SK-N-SH treated with all-trans-retinoic acid at 6 μM for 48 hours (cell line): ENCODE measurements around the gene RBMS3.

ENCODE experiments used
- ATAC-seq: fragments of 200-7000 bp; cut with Tn5 transposase; 3 replicates; pipeline ENCODE4 v1.9.1; 2020; ENCODE audit warnings: mild to moderate bottlenecking, moderate library complexity
- ARNTL ChIP-seq: fragments of 450-650 bp; formaldehyde crosslinking; IDR thresholded peaks from 2 replicates; pipeline ENCODE4 v1.5.0; 2020; ENCODE audit warnings: low read depth, mild to moderate bottlenecking, moderate library complexity, borderline replicate concordance
- BACH2 ChIP-seq: fragments of 250-450 bp; sonication (Bioruptor Pico); IDR thresholded peaks from 2 replicates; pipeline ENCODE4 v1.9.0; 2021; ENCODE audit warnings: mild to moderate bottlenecking, borderline replicate concordance
- CSDC2 ChIP-seq: fragments of 250-450 bp; sonication (Bioruptor Pico); IDR thresholded peaks from 2 replicates; pipeline ENCODE4 v1.5.0; 2020; ENCODE audit warnings: mild to moderate bottlenecking, moderate library complexity
- ESRRG ChIP-seq: fragments of 250-450 bp; sonication (Bioruptor Pico); IDR thresholded peaks from 2 replicates; pipeline ENCODE4 v1.6.1; 2021; ENCODE audit warnings: mild to moderate bottlenecking
- GLIS3 ChIP-seq: fragments of 250-450 bp; sonication (Bioruptor Pico); IDR thresholded peaks from 2 replicates; pipeline ENCODE4 v1.5.0; 2020; ENCODE audit warnings: mild to moderate bottlenecking, moderate library complexity
- ISL1 ChIP-seq: fragments of 250-450 bp; sonication (Bioruptor Pico); IDR thresholded peaks from 2 replicates; pipeline ENCODE4 v2.1.2; 2022; ENCODE audit warnings: mild to moderate bottlenecking, moderate library complexity
- PPARA ChIP-seq: fragments of 250-450 bp; sonication (Bioruptor Pico); IDR thresholded peaks from 2 replicates; pipeline ENCODE4 v1.5.0; 2020; ENCODE audit warnings: mild to moderate bottlenecking, borderline replicate concordance
- RARB ChIP-seq: fragments of 250-450 bp; sonication (Bioruptor Pico); IDR thresholded peaks from 2 replicates; pipeline ENCODE4 v1.8.0; 2021; ENCODE audit warnings: mild to moderate bottlenecking, moderate library complexity
- TCF4 ChIP-seq: fragments of 250-450 bp; sonication (Bioruptor Pico); IDR thresholded peaks from 2 replicates; pipeline ENCODE4 v1.8.0; 2021; ENCODE audit warnings: mild to moderate bottlenecking, moderate library complexity, borderline replicate concordance
- TOX ChIP-seq: fragments of 250-450 bp; sonication (Bioruptor Pico); IDR thresholded peaks from 2 replicates; pipeline ENCODE4 v1.8.0; 2021; ENCODE audit warnings: mild to moderate bottlenecking, moderate library complexity, borderline replicate concordance
- ZC3H10 ChIP-seq: fragments of 250-450 bp; sonication (Bioruptor Pico); IDR thresholded peaks from 2 replicates; pipeline ENCODE4 v1.5.1; 2021; ENCODE audit warnings: mild to moderate bottlenecking, moderate library complexity
- ZFP3 ChIP-seq: fragments of 250-450 bp; sonication (Bioruptor Pico); IDR thresholded peaks from 2 replicates; pipeline ENCODE4 v1.5.0; 2020; ENCODE audit warnings: mild to moderate bottlenecking, moderate library complexity
- ZFP30 ChIP-seq: fragments of 450-650 bp; formaldehyde crosslinking; IDR thresholded peaks from 2 replicates; pipeline ENCODE4 v1.5.0; 2022; ENCODE audit warnings: mild to moderate bottlenecking, moderate library complexity
- ZNF565 ChIP-seq: fragments of 450-650 bp; formaldehyde crosslinking; conservative IDR thresholded peaks from 2 replicates; pipeline ENCODE4 v1.5.0; 2020; ENCODE audit warnings: low read depth, mild to moderate bottlenecking, moderate library complexity
- ZNF70 ChIP-seq: fragments of 450-650 bp; formaldehyde crosslinking; IDR thresholded peaks from 2 replicates; pipeline ENCODE4 v1.5.0; 2020; ENCODE audit warnings: mild to moderate bottlenecking, moderate library complexity
- ZNF8 ChIP-seq: fragments of 450-650 bp; formaldehyde crosslinking; IDR thresholded peaks from 2 replicates; pipeline ENCODE4 v1.5.0; 2020; ENCODE audit warnings: mild to moderate bottlenecking, moderate library complexity
- TF ChIP-seq, protein P1 (sequence below): fragments of 250-450 bp; sonication (Bioruptor Pico); IDR thresholded peaks from 2 replicates; pipeline ENCODE4 v1.5.1; 2020; ENCODE audit warnings: low read depth, mild to moderate bottlenecking, moderate library complexity
- TF ChIP-seq, protein P2 (sequence below): fragments of 250-450 bp; sonication (Bioruptor Pico); IDR thresholded peaks from 2 replicates; pipeline ENCODE4 v1.8.0; 2021; ENCODE audit warnings: low read depth, mild to moderate bottlenecking, moderate library complexity, borderline replicate concordance
- TF ChIP-seq, protein P3 (sequence below): fragments of 250-450 bp; sonication (Bioruptor Pico); IDR thresholded peaks from 2 replicates; pipeline ENCODE4 v1.8.0; 2020; ENCODE audit warnings: mild to moderate bottlenecking, moderate library complexity, borderline replicate concordance
- TF ChIP-seq, protein P4 (sequence below): fragments of 250-450 bp; sonication (Bioruptor Pico); IDR thresholded peaks from 2 replicates; pipeline ENCODE4 v1.5.0; 2020; ENCODE audit warnings: mild to moderate bottlenecking, moderate library complexity

Gene RBMS3

DNA sequence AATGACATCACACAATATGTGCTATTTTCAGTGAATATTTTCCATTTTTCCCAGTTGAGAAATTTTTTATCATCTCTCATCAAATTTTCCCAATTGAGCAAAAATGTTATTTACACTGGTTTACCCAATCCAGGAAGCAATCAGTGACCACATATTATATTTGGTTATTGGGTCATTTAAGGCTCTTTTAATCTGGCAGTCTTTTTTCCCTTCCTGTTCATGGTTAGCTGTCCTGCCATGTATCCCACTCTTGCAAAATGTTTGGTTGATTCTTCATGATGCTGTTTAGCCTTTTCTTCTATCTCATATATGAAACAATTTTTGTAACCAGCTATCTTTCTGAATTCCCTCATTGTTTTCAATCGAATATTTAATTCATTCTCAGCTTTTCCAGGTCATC is 626.0 kb downstream of the RBMS3 start:
- no peak for ATAC-seq
- no peak for TF ChIP-seq ZC3H10
- TF ChIP-seq ZFP3 = no peak
- no peak for TF ChIP-seq ZNF565
- TF ChIP-seq ARNTL (CRISPR knock-in tag) = no peak
- TF ChIP-seq, protein P1, sequence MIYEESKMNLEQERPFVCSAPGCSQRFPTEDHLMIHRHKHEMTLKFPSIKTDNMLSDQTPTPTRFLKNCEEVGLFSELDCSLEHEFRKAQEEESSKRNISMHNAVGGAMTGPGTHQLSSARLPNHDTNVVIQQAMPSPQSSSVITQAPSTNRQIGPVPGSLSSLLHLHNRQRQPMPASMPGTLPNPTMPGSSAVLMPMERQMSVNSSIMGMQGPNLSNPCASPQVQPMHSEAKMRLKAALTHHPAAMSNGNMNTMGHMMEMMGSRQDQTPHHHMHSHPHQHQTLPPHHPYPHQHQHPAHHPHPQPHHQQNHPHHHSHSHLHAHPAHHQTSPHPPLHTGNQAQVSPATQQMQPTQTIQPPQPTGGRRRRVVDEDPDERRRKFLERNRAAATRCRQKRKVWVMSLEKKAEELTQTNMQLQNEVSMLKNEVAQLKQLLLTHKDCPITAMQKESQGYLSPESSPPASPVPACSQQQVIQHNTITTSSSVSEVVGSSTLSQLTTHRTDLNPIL (CRISPR knock-in tag) = no peak

DNA sequence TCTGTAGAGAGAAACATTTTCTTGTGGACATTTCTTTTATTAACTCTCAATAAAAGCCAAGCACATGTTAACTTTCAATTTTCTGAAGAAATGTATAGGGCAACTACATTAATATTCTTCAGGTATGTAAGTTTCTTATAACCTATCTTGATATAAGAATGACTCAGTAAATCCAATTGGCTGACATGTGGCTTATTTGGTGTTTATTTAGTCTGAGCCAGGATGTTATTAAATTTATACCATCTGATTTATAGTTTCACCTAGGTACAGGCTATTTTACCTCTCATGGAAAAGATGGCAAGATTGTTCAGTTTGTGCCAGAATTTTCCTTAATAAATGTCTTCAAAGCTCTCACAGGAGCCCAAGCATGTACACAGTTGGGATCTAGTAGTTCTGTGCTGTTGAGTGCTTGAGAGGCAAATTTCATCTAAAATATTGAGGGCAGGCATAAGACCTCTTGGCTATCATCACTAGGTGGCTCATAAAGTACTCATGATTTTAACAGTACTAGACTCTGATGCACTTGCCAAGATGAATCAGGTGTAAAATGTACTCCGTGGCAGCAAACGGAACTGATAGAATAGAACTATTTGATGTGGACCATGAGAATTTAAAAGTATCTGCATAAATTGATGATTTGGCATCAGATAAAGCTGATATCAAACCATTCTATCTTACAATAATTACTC is 631.9 kb downstream of the RBMS3 start:
- no peak for TF ChIP-seq ZFP30
- TF ChIP-seq, protein P2, sequence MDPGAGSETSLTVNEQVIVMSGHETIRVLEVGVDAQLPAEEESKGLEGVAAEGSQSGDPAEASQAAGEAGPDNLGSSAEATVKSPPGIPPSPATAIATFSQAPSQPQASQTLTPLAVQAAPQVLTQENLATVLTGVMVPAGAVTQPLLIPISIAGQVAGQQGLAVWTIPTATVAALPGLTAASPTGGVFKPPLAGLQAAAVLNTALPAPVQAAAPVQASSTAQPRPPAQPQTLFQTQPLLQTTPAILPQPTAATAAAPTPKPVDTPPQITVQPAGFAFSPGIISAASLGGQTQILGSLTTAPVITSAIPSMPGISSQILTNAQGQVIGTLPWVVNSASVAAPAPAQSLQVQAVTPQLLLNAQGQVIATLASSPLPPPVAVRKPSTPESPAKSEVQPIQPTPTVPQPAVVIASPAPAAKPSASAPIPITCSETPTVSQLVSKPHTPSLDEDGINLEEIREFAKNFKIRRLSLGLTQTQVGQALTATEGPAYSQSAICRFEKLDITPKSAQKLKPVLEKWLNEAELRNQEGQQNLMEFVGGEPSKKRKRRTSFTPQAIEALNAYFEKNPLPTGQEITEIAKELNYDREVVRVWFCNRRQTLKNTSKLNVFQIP (CRISPR knock-in tag) = no peak
- TF ChIP-seq GLIS3 (CRISPR knock-in tag) = no peak
- TF ChIP-seq RARB = no peak
- no peak for TF ChIP-seq ZFP3
- TF ChIP-seq ZC3H10 = no peak
- TF ChIP-seq BACH2 (CRISPR knock-in tag) = no peak
- TF ChIP-seq ISL1 (CRISPR knock-in tag) = no peak
- TF ChIP-seq ARNTL (CRISPR knock-in tag) = no peak
- no peak for TF ChIP-seq TOX (CRISPR knock-in tag)
- TF ChIP-seq PPARA (CRISPR knock-in tag) = no peak
- TF ChIP-seq ZNF70 = no peak
- no peak for TF ChIP-seq ZNF8 (CRISPR knock-in tag)
- no peak for TF ChIP-seq ESRRG (CRISPR knock-in tag)
- ATAC-seq = no peak

DNA sequence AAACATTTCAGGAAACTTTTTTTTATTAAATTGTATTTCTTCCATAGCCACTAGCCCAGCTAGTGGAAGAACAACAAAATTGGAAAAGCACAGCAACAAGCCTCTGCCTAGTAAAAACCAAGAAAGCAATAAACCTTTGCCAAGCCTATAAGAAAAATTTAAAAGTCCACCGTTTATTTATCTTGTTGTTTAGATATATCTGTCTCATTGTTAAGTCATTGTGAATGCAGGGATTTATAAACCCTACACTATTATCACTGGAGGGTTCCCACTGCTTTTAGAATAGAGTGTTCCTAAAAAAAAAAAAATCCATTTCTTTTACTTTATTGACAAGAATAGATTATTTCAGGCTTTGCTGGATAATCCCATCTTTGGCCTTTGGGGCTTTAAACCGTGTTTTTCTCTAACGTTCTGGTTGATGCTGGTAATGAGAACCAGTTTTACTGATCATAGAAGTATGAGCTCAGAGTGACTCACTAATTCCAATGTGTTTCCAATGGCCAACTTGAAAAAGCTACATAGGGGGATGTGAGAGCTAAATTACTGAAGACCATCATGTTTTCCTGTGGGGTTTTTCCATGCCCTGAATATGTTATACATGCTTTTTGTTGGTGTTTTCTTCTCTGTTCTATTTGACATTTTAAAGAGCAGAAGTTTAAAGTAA is 634.1 kb downstream of the RBMS3 start:
- peak; percentile 65; the same call in 2 of the 3 replicates for ATAC-seq

More for the DNA sequence above, 634.1 kb downstream of the RBMS3 start:
- TF ChIP-seq TCF4 (no peak), BACH2 (CRISPR knock-in tag) (no peak), ISL1 (CRISPR knock-in tag) (no peak), ZFP30 (no peak), CSDC2 (CRISPR knock-in tag) (no peak)
- TF ChIP-seq, protein P3, sequence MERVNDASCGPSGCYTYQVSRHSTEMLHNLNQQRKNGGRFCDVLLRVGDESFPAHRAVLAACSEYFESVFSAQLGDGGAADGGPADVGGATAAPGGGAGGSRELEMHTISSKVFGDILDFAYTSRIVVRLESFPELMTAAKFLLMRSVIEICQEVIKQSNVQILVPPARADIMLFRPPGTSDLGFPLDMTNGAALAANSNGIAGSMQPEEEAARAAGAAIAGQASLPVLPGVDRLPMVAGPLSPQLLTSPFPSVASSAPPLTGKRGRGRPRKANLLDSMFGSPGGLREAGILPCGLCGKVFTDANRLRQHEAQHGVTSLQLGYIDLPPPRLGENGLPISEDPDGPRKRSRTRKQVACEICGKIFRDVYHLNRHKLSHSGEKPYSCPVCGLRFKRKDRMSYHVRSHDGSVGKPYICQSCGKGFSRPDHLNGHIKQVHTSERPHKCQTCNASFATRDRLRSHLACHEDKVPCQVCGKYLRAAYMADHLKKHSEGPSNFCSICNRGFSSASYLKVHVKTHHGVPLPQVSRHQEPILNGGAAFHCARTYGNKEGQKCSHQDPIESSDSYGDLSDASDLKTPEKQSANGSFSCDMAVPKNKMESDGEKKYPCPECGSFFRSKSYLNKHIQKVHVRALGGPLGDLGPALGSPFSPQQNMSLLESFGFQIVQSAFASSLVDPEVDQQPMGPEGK (CRISPR knock-in tag) = no peak
- TF ChIP-seq, protein P4, sequence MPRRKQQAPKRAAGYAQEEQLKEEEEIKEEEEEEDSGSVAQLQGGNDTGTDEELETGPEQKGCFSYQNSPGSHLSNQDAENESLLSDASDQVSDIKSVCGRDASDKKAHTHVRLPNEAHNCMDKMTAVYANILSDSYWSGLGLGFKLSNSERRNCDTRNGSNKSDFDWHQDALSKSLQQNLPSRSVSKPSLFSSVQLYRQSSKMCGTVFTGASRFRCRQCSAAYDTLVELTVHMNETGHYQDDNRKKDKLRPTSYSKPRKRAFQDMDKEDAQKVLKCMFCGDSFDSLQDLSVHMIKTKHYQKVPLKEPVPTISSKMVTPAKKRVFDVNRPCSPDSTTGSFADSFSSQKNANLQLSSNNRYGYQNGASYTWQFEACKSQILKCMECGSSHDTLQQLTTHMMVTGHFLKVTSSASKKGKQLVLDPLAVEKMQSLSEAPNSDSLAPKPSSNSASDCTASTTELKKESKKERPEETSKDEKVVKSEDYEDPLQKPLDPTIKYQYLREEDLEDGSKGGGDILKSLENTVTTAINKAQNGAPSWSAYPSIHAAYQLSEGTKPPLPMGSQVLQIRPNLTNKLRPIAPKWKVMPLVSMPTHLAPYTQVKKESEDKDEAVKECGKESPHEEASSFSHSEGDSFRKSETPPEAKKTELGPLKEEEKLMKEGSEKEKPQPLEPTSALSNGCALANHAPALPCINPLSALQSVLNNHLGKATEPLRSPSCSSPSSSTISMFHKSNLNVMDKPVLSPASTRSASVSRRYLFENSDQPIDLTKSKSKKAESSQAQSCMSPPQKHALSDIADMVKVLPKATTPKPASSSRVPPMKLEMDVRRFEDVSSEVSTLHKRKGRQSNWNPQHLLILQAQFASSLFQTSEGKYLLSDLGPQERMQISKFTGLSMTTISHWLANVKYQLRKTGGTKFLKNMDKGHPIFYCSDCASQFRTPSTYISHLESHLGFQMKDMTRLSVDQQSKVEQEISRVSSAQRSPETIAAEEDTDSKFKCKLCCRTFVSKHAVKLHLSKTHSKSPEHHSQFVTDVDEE (CRISPR knock-in tag) = no peak
